ENCODE measurements around the gene CIROP. TPM values are rescaled to one million over a fixed set of nuclear protein-coding genes. Genes with fewer than 3 reads are reported as not detected.

CIROP gene
- total and polyA plus RNA-seq, 12 donors, result not detected

GRCh38 chr14:23129759-23130316, 25.0 kb upstream of the CIROP start:
- no peak overlapping the region for H3K27ac ChIP-seq
- H3K4me1 ChIP-seq (replicated peaks in 1 of 2), result peaks cover 0 to 6% of the 10 kb centered on the region in 2 donors
- no peak for TF ChIP-seq CTCF (IDR thresholded peaks at IDR 0.05)
- TF ChIP-seq POLR2A (IDR thresholded peaks at IDR 0.05), result no peak
- no peak overlapping the region for H3K4me3 ChIP-seq
- intact Hi-C loops (cut with DNase I), result loop anchor here in 1 of 2 donors (10.0 kb wide), 1 partner anchor 165 kb away; no protein-coding TSS in a partner anchor
- H3K27me3 ChIP-seq, result no peaks in the 10 kb centered on the region
- WGBS, 4 donors, result 88 to 97% (median 94%) methylated on average over 7 of the region's 7 CpGs
- peaks cover 0 to 11% of the 10 kb centered on the region in 2 donors for H3K36me3 ChIP-seq (replicated peaks in 1 of 2)
- no peaks in the 10 kb centered on the region for H3K9me3 ChIP-seq (replicated peaks in 1 of 3)
- DNase-seq, result no peak

GRCh38 chr14:23128969-23129758, 24.4 kb upstream of the CIROP start:
- no peak for DNase-seq
- Histone ChIP-seq H3K27ac (no peak overlapping the region), H3K9me3 (replicated peaks in 1 of 3) (no peaks in the 10 kb centered on the region), H3K27me3 (no peaks in the 10 kb centered on the region), H3K4me1 (replicated peaks in 1 of 2) (peaks cover 0 to 6% of the 10 kb centered on the region in 2 donors), H3K36me3 (replicated peaks in 1 of 2) (peaks cover 0 to 11% of the 10 kb centered on the region in 2 donors), H3K4me3 (no peak overlapping the region)
- TF ChIP-seq CTCF (IDR thresholded peaks at IDR 0.05) (no peak), POLR2A (IDR thresholded peaks at IDR 0.05) (no peak)
- intact Hi-C loops (cut with DNase I), result loop anchor here in 1 of 2 donors (10.0 kb wide), 1 partner anchor 166 kb away; no protein-coding TSS in a partner anchor
- 91 to 94% (median 93%) methylated on average over 7 of the region's 7 CpGs for WGBS, 4 donors

GRCh38 chr14:23127861-23128260, 23.1 kb upstream of the CIROP start:
- Histone ChIP-seq H3K4me1 (replicated peaks in 1 of 2) (peaks cover 0 to 9% of the 10 kb centered on the region in 2 donors), H3K27me3 (no peaks in the 10 kb centered on the region), H3K4me3 (no peak overlapping the region), H3K27ac (no peak overlapping the region), H3K36me3 (replicated peaks in 1 of 2) (peaks cover 0 to 11% of the 10 kb centered on the region in 2 donors), H3K9me3 (replicated peaks in 1 of 3) (no peaks in the 10 kb centered on the region)
- TF ChIP-seq POLR2A (IDR thresholded peaks at IDR 0.05), result no peak
- no peak for TF ChIP-seq CTCF (IDR thresholded peaks at IDR 0.05)
- intact Hi-C loops (cut with DNase I), result loop anchor here in 1 of 2 donors (10.0 kb wide), 1 partner anchor 167 kb away; no protein-coding TSS in a partner anchor
- WGBS, 4 donors, result 85 to 95% (median 90%) methylated on average over 3 of the region's 3 CpGs
- no peak for DNase-seq

GRCh38 chr14:23126548-23127278, 21.9 kb upstream of the CIROP start:
- Histone ChIP-seq H3K9me3 (replicated peaks in 1 of 3) (no peaks in the 10 kb centered on the region), H3K27ac (no peak overlapping the region), H3K4me1 (replicated peaks in 1 of 2) (peaks cover 0 to 13% of the 10 kb centered on the region in 2 donors), H3K27me3 (no peaks in the 10 kb centered on the region), H3K36me3 (replicated peaks in 1 of 2) (peaks cover 0 to 11% of the 10 kb centered on the region in 2 donors), H3K4me3 (no peak overlapping the region)
- intact Hi-C loops (cut with DNase I), result loop anchor here in 1 of 2 donors (10.0 kb wide), 1 partner anchor 168 kb away; no protein-coding TSS in a partner anchor
- DNase-seq, result no peak
- TF ChIP-seq POLR2A (IDR thresholded peaks at IDR 0.05), result no peak
- no peak for TF ChIP-seq CTCF (IDR thresholded peaks at IDR 0.05)
- 84 to 97% (median 88%) methylated on average over 6 to 8 of the region's 8 CpGs for WGBS, 4 donors
